Neural progenitor cell (in vitro differentiated cells): Measurements from ENCODE around the gene SEC14L1. TPM values are rescaled to one million over a fixed set of nuclear protein-coding genes. Genes with fewer than 3 reads are reported as not detected.

ENCODE experiments used
- DNase-seq: peaks from one replicate; pipeline ENCODE4 v3.0.0-alpha.2; 2016; ENCODE audit warnings: low spot score
- H2AFZ ChIP-seq: fragments of 200-600 bp; sonication (generic); replicated peaks from 2 replicates; pipeline ENCODE4 v1.6.1; 2016; ENCODE audit warnings: antibody characterized with exemption
- H3F3A ChIP-seq: fragments of 200-600 bp; sonication (generic); 2 replicates; pipeline ENCODE4 v1.6.1; 2016; ENCODE audit warnings: antibody characterized with exemption, low read depth
- H3K27ac ChIP-seq: fragments of 200-600 bp; sonication (generic); 2 replicates; pipeline ENCODE4 v1.5.1; 2016; ENCODE audit warnings: mild to moderate bottlenecking
- H3K27me3 ChIP-seq: fragments of 200-600 bp; sonication (generic); 2 replicates; pipeline ENCODE4 v1.6.1; 2016; ENCODE audit warnings: mild to moderate bottlenecking, moderate library complexity
- H3K36me3 ChIP-seq: fragments of 200-600 bp; sonication (generic); 2 replicates; pipeline ENCODE4 v1.5.1; 2016
- H3K4me1 ChIP-seq: fragments of 200-600 bp; sonication (generic); 2 replicates; pipeline ENCODE4 v1.6.1; 2016; ENCODE audit warnings: mixed run types
- H3K4me2 ChIP-seq: fragments of 200-600 bp; sonication (generic); 2 replicates; pipeline ENCODE4 v1.6.1; 2016
- H3K4me3 ChIP-seq: fragments of 200-600 bp; sonication (generic); 2 replicates; pipeline ENCODE4 v1.5.1; 2016
- H3K79me2 ChIP-seq: fragments of 200-600 bp; sonication (generic); 2 replicates; pipeline ENCODE4 v1.6.1; 2016; ENCODE audit warnings: low read depth
- H3K9ac ChIP-seq: fragments of 200-600 bp; sonication (generic); 2 replicates; pipeline ENCODE4 v1.6.1; 2016
- H3K9me3 ChIP-seq: fragments of 200-600 bp; sonication (generic); 2 replicates; pipeline ENCODE4 v1.5.1; 2016; ENCODE audit warnings: low read depth
- H4K20me1 ChIP-seq: fragments of 200-600 bp; sonication (generic); 2 replicates; pipeline ENCODE4 v1.6.1; 2016; ENCODE audit warnings: low read depth
- H3K27ac Mint-ChIP-seq: 3 replicates; pipeline ENCODE4 v1.8.0; 2021; ENCODE audit warnings: mixed read lengths
- H3K27me3 Mint-ChIP-seq: 2 replicates; pipeline ENCODE4 v1.8.0; 2022; ENCODE audit warnings: low read depth, mild to moderate bottlenecking, inconsistent platforms, moderate library complexity, mixed read lengths; ENCODE audit not compliant: insufficient read depth
- H3K36me3 Mint-ChIP-seq: 3 replicates; pipeline ENCODE4 v1.8.0; 2021; ENCODE audit warnings: mixed read lengths
- H3K4me1 Mint-ChIP-seq: 3 replicates; pipeline ENCODE4 v1.8.0; 2021; ENCODE audit warnings: mixed read lengths
- H3K4me3 Mint-ChIP-seq: 3 replicates; pipeline ENCODE4 v1.8.0; 2021; ENCODE audit warnings: mild to moderate bottlenecking, moderate library complexity, mixed read lengths
- H3K9me3 Mint-ChIP-seq: 3 replicates; pipeline ENCODE4 v1.8.0; 2020; ENCODE audit warnings: mixed read lengths
- EZH2 ChIP-seq: fragments of 200-600 bp; sonication (generic); IDR thresholded peaks from 2 replicates; pipeline ENCODE4 v1.6.1; 2017; ENCODE audit warnings: antibody characterized with exemption, mild to moderate bottlenecking, moderate library complexity
- EZH2phosphoT487 ChIP-seq: fragments of 200-600 bp; sonication (generic); IDR thresholded peaks from 2 replicates; pipeline ENCODE4 v1.6.1; 2017; ENCODE audit warnings: antibody characterized with exemption
- small RNA-seq: library from RNA; depleted of rRNA; stranded (forward); fragments of <200 nt; gene quantifications from one replicate; pipeline ENCODE3, GENCODE V24; 2015
- total RNA-seq: library from RNA; depleted of rRNA; stranded (reverse); fragments of >200 nt; gene quantifications from 2 replicates; pipeline ENCODE4 v1.2.3, GENCODE V29; 2015; ENCODE audit warnings: low replicate concordance
- TF ChIP-seq, protein P1 (sequence below): fragments of 200-600 bp; sonication (generic); IDR thresholded peaks from 2 replicates; pipeline ENCODE4 v1.5.1; 2017; ENCODE audit warnings: antibody characterized with exemption, mild to moderate bottlenecking

The SEC14L1 gene
- total RNA-seq, 1 donor from 2014 or later, result 75.0 TPM

GRCh38 chr17:77258638-77259037 lies 117.9 kb downstream of the SEC14L1 start:
- H3K36me3 Mint-ChIP-seq, result no peaks in the 10 kb centered on the region
- H3F3A ChIP-seq, result no peaks in the 10 kb centered on the region
- H4K20me1 ChIP-seq, result no peaks in the 10 kb centered on the region
- H3K27me3 ChIP-seq, result no peaks in the 10 kb centered on the region
- peaks cover 15% of the 10 kb centered on the region for H3K4me1 Mint-ChIP-seq
- H3K9ac ChIP-seq, result no peak overlapping the region
- no peak overlapping the region for H3K4me2 ChIP-seq
- H3K79me2 ChIP-seq, result no peaks in the 10 kb centered on the region
- H3K9me3 ChIP-seq, result no peaks in the 10 kb centered on the region
- H3K4me3 ChIP-seq, result no peak overlapping the region
- TF ChIP-seq EZH2, result no peak
- TF ChIP-seq EZH2phosphoT487, result no peak
- TF ChIP-seq, protein P1, sequence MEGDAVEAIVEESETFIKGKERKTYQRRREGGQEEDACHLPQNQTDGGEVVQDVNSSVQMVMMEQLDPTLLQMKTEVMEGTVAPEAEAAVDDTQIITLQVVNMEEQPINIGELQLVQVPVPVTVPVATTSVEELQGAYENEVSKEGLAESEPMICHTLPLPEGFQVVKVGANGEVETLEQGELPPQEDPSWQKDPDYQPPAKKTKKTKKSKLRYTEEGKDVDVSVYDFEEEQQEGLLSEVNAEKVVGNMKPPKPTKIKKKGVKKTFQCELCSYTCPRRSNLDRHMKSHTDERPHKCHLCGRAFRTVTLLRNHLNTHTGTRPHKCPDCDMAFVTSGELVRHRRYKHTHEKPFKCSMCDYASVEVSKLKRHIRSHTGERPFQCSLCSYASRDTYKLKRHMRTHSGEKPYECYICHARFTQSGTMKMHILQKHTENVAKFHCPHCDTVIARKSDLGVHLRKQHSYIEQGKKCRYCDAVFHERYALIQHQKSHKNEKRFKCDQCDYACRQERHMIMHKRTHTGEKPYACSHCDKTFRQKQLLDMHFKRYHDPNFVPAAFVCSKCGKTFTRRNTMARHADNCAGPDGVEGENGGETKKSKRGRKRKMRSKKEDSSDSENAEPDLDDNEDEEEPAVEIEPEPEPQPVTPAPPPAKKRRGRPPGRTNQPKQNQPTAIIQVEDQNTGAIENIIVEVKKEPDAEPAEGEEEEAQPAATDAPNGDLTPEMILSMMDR, result no peak
- no peak overlapping the region for H3K27ac Mint-ChIP-seq
- peaks cover 9% of the 10 kb centered on the region for H3K4me1 ChIP-seq
- no peak for DNase-seq
- no peaks in the 10 kb centered on the region for H3K9me3 Mint-ChIP-seq
- H2AFZ ChIP-seq, result no peak overlapping the region
- H3K27me3 Mint-ChIP-seq, result peaks cover 3% of the 10 kb centered on the region
- no peak overlapping the region for H3K4me3 Mint-ChIP-seq
- no peaks in the 10 kb centered on the region for H3K36me3 ChIP-seq
- no peak overlapping the region for H3K27ac ChIP-seq

GRCh38 chr17:77264617-77265230 lies 124.0 kb downstream of the SEC14L1 start:
- TF ChIP-seq, protein P1, result no peak
- Histone ChIP-seq H3K9me3 (no peaks in the 10 kb centered on the region), H4K20me1 (no peaks in the 10 kb centered on the region), H3K4me1 (peaks cover 8% of the 10 kb centered on the region), H3K4me3 (no peak overlapping the region), H3K9ac (no peak overlapping the region), H3K36me3 (no peaks in the 10 kb centered on the region), H3K4me2 (peak overlapping the region; percentile 22), H3K79me2 (no peaks in the 10 kb centered on the region), H2AFZ (no peak overlapping the region), H3F3A (peaks cover 3% of the 10 kb centered on the region), H3K27me3 (no peaks in the 10 kb centered on the region), H3K27ac (no peak overlapping the region)
- Mint-ChIP-seq H3K36me3 (no peaks in the 10 kb centered on the region), H3K9me3 (no peaks in the 10 kb centered on the region), H3K4me1 (peaks cover 11% of the 10 kb centered on the region), H3K4me3 (no peak overlapping the region), H3K27ac (no peak overlapping the region), H3K27me3 (peaks cover 7% of the 10 kb centered on the region)
- no peak for DNase-seq

- no peak overlapping the region for H2AFZ ChIP-seq
- H3K27ac Mint-ChIP-seq, result no peak overlapping the region
- peaks cover 3% of the 10 kb centered on the region for H3F3A ChIP-seq
- H3K9me3 Mint-ChIP-seq, result no peaks in the 10 kb centered on the region
- H3K9me3 ChIP-seq, result no peaks in the 10 kb centered on the region
- no peaks in the 10 kb centered on the region for H3K79me2 ChIP-seq
- H3K9ac ChIP-seq, result no peak overlapping the region
- H3K4me3 Mint-ChIP-seq, result no peak overlapping the region
- H4K20me1 ChIP-seq, result no peaks in the 10 kb centered on the region
- DNase-seq, result no peak
- H3K36me3 Mint-ChIP-seq, result no peaks in the 10 kb centered on the region
- no peaks in the 10 kb centered on the region for H3K36me3 ChIP-seq
- H3K4me2 ChIP-seq, result no peak overlapping the region
- H3K4me3 ChIP-seq, result no peak overlapping the region
- H3K4me1 ChIP-seq, result peaks cover 8% of the 10 kb centered on the region
- no peaks in the 10 kb centered on the region for H3K27me3 ChIP-seq
- H3K4me1 Mint-ChIP-seq, result peaks cover 11% of the 10 kb centered on the region
- TF ChIP-seq, protein P1, result no peak
- TF ChIP-seq EZH2, result no peak
- no peak for TF ChIP-seq EZH2phosphoT487
- no peak overlapping the region for H3K27ac ChIP-seq
- peaks cover 6% of the 10 kb centered on the region for H3K27me3 Mint-ChIP-seq
These were observed 125.4 kb downstream of the SEC14L1 start for GRCh38 chr17:77266213-77266612.

Small RNA genes lying within 50 kb of the gene (small RNA-seq; reads per million reads assigned to genes)
- not detected for gene RNU4-47P
